ENCODE data around the gene NANOGP8.

DNA sequence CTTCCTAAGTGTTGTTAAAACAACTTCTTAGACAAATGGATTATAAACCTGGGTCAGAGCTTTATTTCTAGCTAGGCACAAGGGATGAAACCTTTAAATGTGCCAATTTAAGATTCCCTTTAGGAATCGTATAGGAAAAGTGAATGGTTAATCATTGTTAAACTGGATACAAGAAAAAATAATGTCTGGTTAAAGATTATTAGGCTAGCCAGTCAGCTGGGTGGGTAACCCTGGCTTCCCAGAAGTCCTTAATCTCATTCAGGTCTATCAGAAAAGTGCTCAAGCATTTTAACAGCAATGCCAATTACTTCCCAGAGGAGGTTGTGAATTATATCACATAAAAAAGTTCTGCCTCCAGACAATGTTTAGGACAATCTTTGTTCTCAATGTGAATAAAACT, 37.6 kb downstream of the NANOGP8 start:
- no peak for TF ChIP-seq PAX5 (IDR thresholded peaks at IDR 0.05; ENCODE audit: insufficient read depth, low read length, severe bottlenecking)
- no peak for TF ChIP-seq POLR2A (IDR thresholded peaks at IDR 0.05; ENCODE audit: low read depth, low read length)
- TF ChIP-seq SPI1 (IDR thresholded peaks at IDR 0.05; ENCODE audit: low read depth, low read length): no peak
- no peak for TF ChIP-seq POLR2AphosphoS5 (IDR thresholded peaks at IDR 0.05; ENCODE audit: low read depth, low read length)

Data from GM12891 (cell line).